ENCODE data around the gene CATSPER1.
"Not testable (repeated sequence)": the region's sequence is repeated elsewhere in the genome, so short reads cannot be mapped to it uniquely, and the experiment has no call there.

Gene CATSPER1

GRCh38 chr11:66047541-66048365, 21.5 kb upstream of the CATSPER1 start:
- Mint-ChIP-seq H3K9me3 (no peaks in the 10 kb centered on the region), H3K27ac (no peak overlapping the region), H3K4me3 (no peak overlapping the region), H3K27me3 (peaks cover 37% of the 10 kb centered on the region), H3K36me3 (ENCODE audit: low read depth) (peaks cover 8% of the 10 kb centered on the region), H3K4me1 (ENCODE audit: low read depth) (peaks cover 30% of the 10 kb centered on the region)
- intact Hi-C loops (cut with micrococcal nuclease) = no loop called here

GRCh38 chr11:66046901-66047300, 20.6 kb upstream of the CATSPER1 start:
- intact Hi-C loops (cut with micrococcal nuclease) = no loop called here
- H3K27me3 Mint-ChIP-seq = peaks cover 37% of the 10 kb centered on the region
- H3K36me3 Mint-ChIP-seq (ENCODE audit: low read depth) = no peaks in the 10 kb centered on the region
- H3K9me3 Mint-ChIP-seq = no peaks in the 10 kb centered on the region
- H3K27ac Mint-ChIP-seq = no peak overlapping the region
- H3K4me3 Mint-ChIP-seq = no peak overlapping the region
- peaks cover 27% of the 10 kb centered on the region for H3K4me1 Mint-ChIP-seq (ENCODE audit: low read depth)

DNA sequence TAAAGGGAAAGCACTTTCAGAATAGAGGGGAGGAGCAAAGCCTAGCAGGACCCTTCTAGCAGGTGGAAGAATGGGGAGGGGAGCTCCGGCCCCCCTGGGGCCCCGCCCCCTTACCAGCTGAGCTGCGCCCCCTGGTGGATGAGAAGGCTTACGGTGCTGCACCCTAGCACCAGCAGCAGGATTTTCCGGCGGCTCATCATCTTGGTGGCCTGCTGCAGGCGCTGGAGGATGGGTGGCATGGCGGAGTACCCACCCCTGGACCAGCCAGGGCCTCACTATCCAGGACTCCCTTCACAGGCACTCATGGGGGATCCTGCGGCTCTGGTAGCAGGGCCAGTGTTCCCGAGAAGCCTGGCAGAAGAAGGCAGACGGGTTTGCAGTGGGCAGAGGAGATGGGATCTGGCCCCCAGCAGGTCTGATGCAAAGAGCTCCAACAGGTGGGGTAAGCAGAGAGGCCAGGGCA, 18.9 kb upstream of the CATSPER1 start:
- no peaks in the 10 kb centered on the region for H3K9me3 Mint-ChIP-seq
- peaks cover 39% of the 10 kb centered on the region for H3K27me3 Mint-ChIP-seq
- no peak overlapping the region for H3K4me3 Mint-ChIP-seq
- H3K4me1 Mint-ChIP-seq (ENCODE audit: low read depth) = peaks cover 17% of the 10 kb centered on the region
- no peaks in the 10 kb centered on the region for H3K36me3 Mint-ChIP-seq (ENCODE audit: low read depth)
- H3K27ac Mint-ChIP-seq = no peak overlapping the region
- intact Hi-C loops (cut with micrococcal nuclease) = no loop called here

DNA sequence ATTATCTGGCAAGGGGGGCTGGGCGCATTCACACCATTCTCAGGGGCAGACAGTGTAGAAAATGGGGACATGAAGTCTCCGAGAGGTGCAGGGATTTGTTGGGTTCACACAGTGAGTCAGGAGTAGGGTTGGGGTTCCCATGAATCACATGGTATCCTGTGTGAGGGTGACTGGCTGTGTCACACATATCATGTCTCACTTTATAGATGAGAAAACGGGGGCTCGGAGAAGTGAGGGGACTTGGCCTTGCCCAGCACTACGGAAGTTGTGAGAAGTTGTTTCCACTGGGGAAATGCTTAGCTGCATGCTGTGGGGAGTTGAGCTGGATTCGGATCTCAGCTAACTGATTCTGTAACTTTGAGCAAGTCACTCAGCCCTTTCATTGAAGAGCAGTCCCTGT, 18.5 kb upstream of the CATSPER1 start:
- intact Hi-C loops (cut with micrococcal nuclease) = no loop called here
- Mint-ChIP-seq H3K9me3 (no peaks in the 10 kb centered on the region), H3K36me3 (ENCODE audit: low read depth) (no peaks in the 10 kb centered on the region), H3K27ac (no peak overlapping the region), H3K27me3 (peaks cover 41% of the 10 kb centered on the region), H3K4me3 (no peak overlapping the region), H3K4me1 (ENCODE audit: low read depth) (peaks cover 17% of the 10 kb centered on the region)

DNA sequence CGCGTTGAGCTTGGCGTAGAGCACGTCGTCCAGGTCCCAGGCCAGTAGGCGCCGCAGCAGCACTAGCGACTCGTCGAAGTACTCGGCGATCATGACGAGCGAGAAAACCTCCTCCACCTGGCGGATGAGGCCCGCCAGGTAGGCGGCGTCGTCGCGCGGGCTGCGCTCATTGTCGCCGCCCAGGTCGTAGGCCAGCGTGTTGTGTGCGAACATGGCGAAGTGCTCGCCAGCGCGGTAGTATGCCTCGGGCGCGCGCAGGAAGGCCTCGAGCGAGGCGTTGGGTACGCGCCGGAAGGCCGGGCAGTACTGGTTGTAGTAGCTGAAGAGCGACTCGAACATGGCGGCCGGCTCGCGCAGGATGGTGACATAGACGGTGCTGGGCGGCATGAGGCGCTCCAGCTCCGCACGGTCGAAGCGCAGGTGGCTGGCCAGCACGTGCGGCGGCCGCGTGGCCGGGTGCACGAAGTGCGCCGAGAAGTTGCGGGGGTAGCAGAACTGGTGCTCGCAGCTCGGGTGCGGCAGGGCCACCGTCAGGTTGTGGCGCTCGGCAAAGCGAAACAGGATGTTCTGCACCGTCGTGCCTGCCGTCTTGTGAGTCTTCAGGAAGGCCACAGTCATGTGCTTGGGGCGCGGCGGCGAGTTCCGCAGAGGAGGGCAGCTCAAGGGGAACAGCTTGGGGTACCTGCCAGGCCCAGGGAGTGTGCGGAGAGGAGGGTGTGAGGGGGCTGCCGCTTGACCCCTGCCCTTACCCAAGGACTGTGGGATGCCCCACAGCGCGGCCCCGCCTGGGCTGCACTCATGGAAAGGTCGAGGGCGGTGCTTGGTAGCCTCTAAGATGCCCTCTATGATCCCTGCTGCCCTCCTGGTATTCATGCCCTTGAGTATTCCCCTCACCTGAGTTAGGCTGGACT, 17.0 kb upstream of the CATSPER1 start:
- Mint-ChIP-seq H3K4me3 (no peak overlapping the region), H3K36me3 (ENCODE audit: low read depth) (no peaks in the 10 kb centered on the region), H3K4me1 (ENCODE audit: low read depth) (peaks cover 17% of the 10 kb centered on the region), H3K27ac (no peak overlapping the region), H3K27me3 (peaks cover 32% of the 10 kb centered on the region), H3K9me3 (no peaks in the 10 kb centered on the region)
- intact Hi-C loops (cut with micrococcal nuclease) = no loop called here

DNA sequence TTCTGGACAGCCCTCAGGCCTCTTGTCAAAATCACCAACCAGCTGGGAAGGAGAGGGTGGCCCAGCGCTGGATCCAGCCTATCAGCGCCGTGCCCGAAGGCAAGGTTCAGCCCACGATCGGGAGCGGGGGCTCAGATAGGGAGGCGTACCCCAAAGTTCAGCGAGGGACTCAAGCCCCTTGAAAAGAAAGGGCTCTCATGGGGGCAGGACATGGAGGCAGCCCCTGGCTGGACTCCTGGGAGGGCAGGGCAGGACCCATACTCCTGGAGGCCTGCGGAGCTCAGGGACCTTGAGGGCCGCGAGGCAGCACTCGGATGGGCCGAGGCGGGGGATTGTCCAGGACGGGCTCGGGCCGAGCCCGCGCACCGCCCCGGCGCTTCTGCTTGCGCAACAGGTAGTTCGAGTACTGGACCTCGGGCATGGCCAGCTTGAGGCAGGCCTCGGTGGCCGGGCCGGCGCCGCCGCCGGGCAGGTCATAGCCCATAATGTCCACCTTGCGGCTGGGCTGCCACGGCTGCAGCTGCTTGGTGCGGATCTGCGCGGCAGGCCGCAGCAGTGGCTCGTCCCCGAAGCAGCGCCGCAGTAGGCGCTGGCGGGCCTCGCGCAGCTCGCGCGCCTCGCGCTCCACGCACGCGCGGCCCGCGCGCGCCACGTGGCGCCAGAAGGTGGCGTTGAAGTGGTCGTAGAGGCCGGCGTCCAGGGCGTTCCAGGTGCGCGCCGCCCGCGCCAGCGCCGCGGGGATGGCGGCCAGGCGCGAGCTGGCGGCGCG, 16.1 kb upstream of the CATSPER1 start:
- Mint-ChIP-seq H3K4me3 (no peak overlapping the region), H3K36me3 (ENCODE audit: low read depth) (no peaks in the 10 kb centered on the region), H3K9me3 (no peaks in the 10 kb centered on the region), H3K27ac (no peak overlapping the region), H3K4me1 (ENCODE audit: low read depth) (peaks cover 17% of the 10 kb centered on the region), H3K27me3 (peaks cover 24% of the 10 kb centered on the region)
- intact Hi-C loops (cut with micrococcal nuclease) = no loop called here

DNA sequence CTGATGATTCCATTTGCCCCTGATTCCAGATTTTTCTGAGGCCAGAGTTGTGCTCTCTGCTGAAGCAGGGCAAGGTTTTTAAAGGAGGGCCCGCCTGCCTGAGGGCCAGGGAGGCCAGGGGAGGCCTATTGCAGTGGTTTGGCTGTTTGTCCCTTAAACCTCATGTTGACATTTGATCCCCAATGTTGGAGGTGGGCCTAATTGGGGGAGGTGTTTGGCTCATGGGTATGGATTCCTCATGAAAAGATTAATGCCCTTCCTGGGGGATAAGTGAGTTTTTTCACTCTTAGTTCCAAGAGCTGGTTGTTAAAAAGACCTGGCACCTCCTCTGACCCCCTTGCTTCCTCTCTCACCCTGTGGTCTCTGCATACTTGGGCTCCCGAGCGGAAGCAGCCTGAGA, 13.5 kb upstream of the CATSPER1 start:
- intact Hi-C loops (cut with micrococcal nuclease) = no loop called here
- no peak overlapping the region for H3K27ac Mint-ChIP-seq
- H3K4me3 Mint-ChIP-seq = no peak overlapping the region
- no peaks in the 10 kb centered on the region for H3K9me3 Mint-ChIP-seq
- no peaks in the 10 kb centered on the region for H3K36me3 Mint-ChIP-seq (ENCODE audit: low read depth)
- peaks cover 24% of the 10 kb centered on the region for H3K27me3 Mint-ChIP-seq
- H3K4me1 Mint-ChIP-seq (ENCODE audit: low read depth) = peaks cover 4% of the 10 kb centered on the region

DNA sequence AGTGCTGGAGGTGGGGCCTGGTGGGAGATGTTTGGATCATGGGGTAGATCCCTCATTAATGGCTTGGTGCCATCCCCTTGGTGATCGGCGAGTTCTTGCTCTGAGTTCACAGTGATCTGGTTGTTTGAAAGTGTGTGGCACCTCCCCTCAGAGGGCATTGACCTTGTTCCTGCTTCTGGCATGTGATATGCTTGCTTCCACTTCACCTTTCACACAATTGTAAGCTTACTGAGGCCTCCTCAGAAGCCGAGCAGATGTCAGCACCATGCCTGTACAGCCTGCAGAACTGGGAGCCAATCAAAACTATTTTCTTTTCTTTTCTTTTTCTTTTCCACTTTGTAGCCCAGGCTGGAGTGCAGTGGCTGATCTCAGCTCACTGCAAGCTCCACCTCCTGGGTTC, 11.0 kb upstream of the CATSPER1 start:
- Mint-ChIP-seq H3K36me3 (ENCODE audit: low read depth) (no peaks in the 10 kb centered on the region), H3K4me3 (no peak overlapping the region), H3K4me1 (ENCODE audit: low read depth) (no peaks in the 10 kb centered on the region), H3K27ac (no peak overlapping the region), H3K27me3 (peaks cover 26% of the 10 kb centered on the region), H3K9me3 (no peaks in the 10 kb centered on the region)
- intact Hi-C loops (cut with micrococcal nuclease) = no loop called here

DNA sequence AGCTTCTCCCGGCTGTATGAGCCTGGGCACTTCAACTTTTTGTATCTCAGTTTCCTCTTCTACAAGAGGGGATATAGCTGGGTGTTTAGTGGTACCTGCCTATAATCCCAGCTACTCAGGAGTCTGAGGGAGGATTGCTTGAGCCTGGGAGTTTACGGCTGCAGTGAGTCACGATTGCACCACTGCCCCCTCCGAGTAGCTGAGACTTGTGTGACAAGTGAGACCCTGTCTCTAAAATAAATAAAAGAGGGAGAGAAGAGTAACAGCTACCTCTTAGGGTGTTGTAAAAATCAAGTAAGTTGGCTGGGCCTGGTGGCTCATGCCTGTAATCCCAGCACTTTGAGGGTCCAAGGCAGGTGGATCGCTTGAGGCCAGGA, 10.0 kb upstream of the CATSPER1 start:
- intact Hi-C loops (cut with micrococcal nuclease) = no loop called here
- no peaks in the 10 kb centered on the region for H3K4me1 Mint-ChIP-seq (ENCODE audit: low read depth)
- no peaks in the 10 kb centered on the region for H3K36me3 Mint-ChIP-seq (ENCODE audit: low read depth)
- H3K27me3 Mint-ChIP-seq = peaks cover 33% of the 10 kb centered on the region
- no peak overlapping the region for H3K27ac Mint-ChIP-seq
- no peak overlapping the region for H3K4me3 Mint-ChIP-seq
- H3K9me3 Mint-ChIP-seq = no peaks in the 10 kb centered on the region

DNA sequence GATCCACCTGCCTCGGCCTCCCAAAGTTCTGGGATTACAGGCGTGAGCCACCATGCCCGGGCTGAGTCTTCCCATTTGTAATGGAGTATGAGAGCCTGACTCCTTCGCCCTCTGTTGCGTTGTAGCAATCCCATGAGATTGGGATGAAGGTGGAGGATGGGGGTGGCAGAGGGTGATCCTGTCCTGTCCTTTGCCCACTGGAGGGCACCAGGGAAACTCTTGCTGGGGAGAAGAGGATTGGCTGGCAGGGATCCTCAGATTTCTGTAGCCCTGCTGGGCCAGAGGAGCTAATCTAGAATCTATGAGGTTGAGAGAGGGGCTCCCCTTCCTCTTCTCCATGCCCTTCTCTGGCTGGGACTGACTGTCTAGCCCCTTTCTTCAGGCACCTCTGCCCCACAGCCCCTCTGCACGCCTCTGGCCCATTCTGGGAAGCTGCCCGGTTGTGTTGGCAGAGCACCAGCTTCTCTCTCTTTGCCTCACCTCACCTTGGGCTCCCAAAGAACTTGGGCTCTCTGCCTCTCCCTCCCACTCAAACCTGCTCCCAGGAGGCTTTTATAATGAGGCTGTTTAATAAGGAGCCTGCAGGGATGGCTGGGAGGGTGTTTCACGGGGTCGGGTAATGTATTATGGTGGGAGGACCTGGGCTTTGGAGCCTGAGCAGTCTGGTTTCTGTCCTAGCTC, 9.5 kb upstream of the CATSPER1 start:
- intact Hi-C loops (cut with micrococcal nuclease) = no loop called here
- Mint-ChIP-seq H3K9me3 (no peaks in the 10 kb centered on the region), H3K27me3 (peaks cover 38% of the 10 kb centered on the region), H3K4me1 (ENCODE audit: low read depth) (no peaks in the 10 kb centered on the region), H3K27ac (no peak overlapping the region), H3K36me3 (ENCODE audit: low read depth) (no peaks in the 10 kb centered on the region), H3K4me3 (no peak overlapping the region)

DNA sequence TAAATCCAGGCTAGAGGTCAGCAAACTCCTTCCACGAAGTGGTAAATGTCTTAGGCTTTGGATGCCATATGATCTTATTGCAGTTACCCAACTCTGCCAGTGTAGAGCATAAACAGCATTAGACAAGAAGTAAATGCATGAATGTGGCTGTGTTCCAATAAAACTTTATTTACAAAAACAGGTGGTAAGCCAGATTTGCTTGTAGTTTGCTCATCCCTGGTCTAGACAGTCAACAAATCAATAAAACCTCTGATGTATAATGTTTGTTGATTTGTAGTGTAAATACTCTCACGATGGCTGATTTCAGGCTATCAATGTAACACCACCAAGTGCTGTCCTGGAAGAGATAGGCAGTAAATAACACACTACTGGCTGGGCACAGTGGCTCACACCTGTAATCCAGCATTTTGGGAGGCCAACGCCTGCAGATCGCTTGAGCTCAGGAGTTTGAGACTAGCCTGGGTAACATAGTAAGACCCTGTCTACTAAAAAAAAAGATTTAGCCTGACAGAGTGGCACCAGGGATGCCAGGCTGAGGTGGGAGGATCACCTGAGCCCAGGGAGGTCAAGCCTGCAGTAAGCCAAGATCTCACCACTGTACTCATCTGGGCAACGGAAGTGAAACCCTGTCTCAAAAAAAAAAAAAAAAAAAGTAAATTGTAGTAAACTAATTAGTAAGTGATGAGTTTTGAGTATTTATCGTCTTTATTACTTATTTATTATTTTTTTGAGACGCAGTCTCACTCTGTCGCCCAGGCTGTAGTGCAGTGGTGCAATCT, 6.9 kb upstream of the CATSPER1 start:
- intact Hi-C loops (cut with micrococcal nuclease) = no loop called here
- Mint-ChIP-seq H3K27me3 (peaks cover 41% of the 10 kb centered on the region), H3K9me3 (no peaks in the 10 kb centered on the region), H3K4me3 (no peak overlapping the region), H3K4me1 (ENCODE audit: low read depth) (no peaks in the 10 kb centered on the region), H3K27ac (no peak overlapping the region), H3K36me3 (ENCODE audit: low read depth) (no peaks in the 10 kb centered on the region)

DNA sequence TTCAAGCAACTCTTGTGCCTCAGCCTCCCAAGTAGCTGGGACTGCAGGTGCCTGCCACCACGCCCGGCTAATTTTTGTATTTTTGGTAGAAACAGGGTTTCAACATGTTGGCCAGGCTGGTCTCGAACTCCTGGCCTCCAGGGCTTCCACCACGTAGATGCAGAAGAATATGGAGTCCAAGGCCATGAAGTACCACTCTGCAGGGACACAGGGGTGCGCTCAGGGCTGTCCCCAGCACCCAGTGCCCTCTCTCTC, 3.2 kb downstream of the CATSPER1 start:
- H3K4me3 Mint-ChIP-seq; H3K36me3 Mint-ChIP-seq (ENCODE audit: low read depth); H3K9me3 Mint-ChIP-seq; intact Hi-C loops (cut with micrococcal nuclease); H3K27ac Mint-ChIP-seq: not testable (repeated sequence)
- Mint-ChIP-seq H3K4me1 (ENCODE audit: low read depth) (peaks cover 30% of the 10 kb centered on the region), H3K27me3 (peaks cover 22% of the 10 kb centered on the region)

All from dendritic cell treated with granulocyte-macrophage colony-stimulating factor and Interleukin-4, amounts not matched to agents 40 ng/mL and 50 ng/mL, for 4 days (primary cell).